GM12891 (cell line): Measurements from ENCODE around the gene FEM1C.

Experiments
- PAX5 ChIP-seq: IDR thresholded peaks from 2 replicates; pipeline ENCODE4 v1.6.1; 2011; ENCODE audit warnings: low read length, moderate library complexity, mild to moderate bottlenecking; ENCODE audit not compliant: insufficient read depth, severe bottlenecking
- POLR2A ChIP-seq: IDR thresholded peaks from 2 replicates; pipeline ENCODE4 v1.6.1; 2011; ENCODE audit warnings: low read depth, low read length, control low read depth
- POLR2AphosphoS5 ChIP-seq: IDR thresholded peaks from 2 replicates; pipeline ENCODE4 v1.6.1; 2011; ENCODE audit warnings: low read depth, low read length, control low read depth
- POU2F2 ChIP-seq: IDR thresholded peaks from 2 replicates; pipeline ENCODE4 v1.6.1; 2011; ENCODE audit warnings: low read depth, mild to moderate bottlenecking, control low read depth, low read length, moderate library complexity
- SPI1 ChIP-seq: IDR thresholded peaks from 2 replicates; pipeline ENCODE4 v1.6.1; 2011; ENCODE audit warnings: low read depth, low read length, control low read depth
- TAF1 ChIP-seq: IDR thresholded peaks from 2 replicates; pipeline ENCODE4 v1.6.1; 2011; ENCODE audit warnings: low read depth, low read length, control low read depth

DNA sequence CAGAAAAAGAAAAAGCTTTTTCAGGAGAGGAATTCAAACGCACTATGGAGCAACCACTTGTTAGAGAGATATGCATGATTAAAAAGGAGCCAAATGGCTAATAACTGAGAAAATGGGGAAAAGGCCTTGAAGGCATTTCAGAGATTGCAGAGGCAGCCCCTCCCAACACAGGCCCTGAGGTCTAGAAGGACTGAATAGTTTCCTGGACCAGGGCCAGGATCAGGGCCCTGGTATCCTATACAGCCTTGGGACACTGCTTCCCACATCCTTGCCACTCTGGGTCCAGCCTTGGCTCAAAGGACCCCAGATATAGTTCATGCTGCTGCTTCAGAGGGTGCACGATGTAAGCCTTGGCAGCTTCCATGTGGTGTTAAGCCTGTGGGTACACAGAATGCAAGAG lies 20.7 kb upstream of the FEM1C start:
- TF ChIP-seq TAF1 (no peak), POLR2AphosphoS5 (no peak), POLR2A (no peak), SPI1 (no peak), PAX5 (no peak), POU2F2 (no peak)
